Liver (tissue), 9 donors: ENCODE measurements around the gene PRPSAP1. TPM values are rescaled to one million over a fixed set of nuclear protein-coding genes. Genes with fewer than 3 reads are reported as not detected.

ENCODE experiments used
- DNase-seq: peaks from one replicate; pipeline ENCODE4 v3.0.0-alpha.2; 2017; ENCODE audit warnings: low spot score
- H3K27ac ChIP-seq, 2 donors: one replicate each; pipeline ENCODE4 v1.7.0; 2013; ENCODE audit warnings: inconsistent platforms in 2 of 2, low read length in 2 of 2, control low read depth in 1 of 2, low read depth in 1 of 2, mild to moderate bottlenecking in 1 of 2
- H3K27me3 ChIP-seq, 4 donors: one replicate each; pipeline versions ENCODE4 v1.6.1 to v1.7.0; 2013; ENCODE audit warnings: low read length in 3 of 4, inconsistent platforms in 1 of 4, mild to moderate bottlenecking in 1 of 4, moderate library complexity in 1 of 4; ENCODE audit not compliant: control insufficient read depth in 4 of 4, insufficient read depth in 4 of 4
- H3K36me3 ChIP-seq, 4 donors: one replicate each; pipeline versions ENCODE4 v1.6.1 to v1.7.0; 2013; ENCODE audit warnings: low read length in 3 of 4, mild to moderate bottlenecking in 3 of 4, low read depth in 1 of 4, moderate library complexity in 1 of 4; ENCODE audit not compliant: control insufficient read depth in 4 of 4, insufficient read depth in 3 of 4
- H3K4me1 ChIP-seq, 4 donors: one replicate each; pipeline versions ENCODE4 v1.6.1 to v1.7.0; 2013; ENCODE audit warnings: low read length in 3 of 4, mild to moderate bottlenecking in 3 of 4, moderate library complexity in 1 of 4; ENCODE audit not compliant: control insufficient read depth in 4 of 4, insufficient read depth in 4 of 4
- H3K4me3 ChIP-seq, 3 donors: one replicate each; pipeline versions ENCODE4 v1.6.1 to v1.7.0; 2013; ENCODE audit warnings: low read length in 3 of 3, control low read depth in 1 of 3, low read depth in 1 of 3, mild to moderate bottlenecking in 1 of 3
- H3K9ac ChIP-seq, 2 donors: one replicate each; pipeline ENCODE4 v1.7.0; 2013; ENCODE audit warnings: low read length in 2 of 2, mild to moderate bottlenecking in 2 of 2, moderate library complexity in 2 of 2, control low read depth in 1 of 2, low read depth in 1 of 2
- H3K9me3 ChIP-seq, 4 donors: one replicate each; pipeline versions ENCODE4 v1.6.1 to v1.7.0; 2013; ENCODE audit warnings: low read length in 3 of 4; ENCODE audit not compliant: control insufficient read depth in 4 of 4
- EGR1 ChIP-seq, 2 donors: IDR thresholded peaks; 2 replicates each; pipeline ENCODE4 v1.6.1; 2016 to 2018; ENCODE audit warnings: antibody characterized with exemption in 2 of 2, low read depth in 2 of 2
- FOXA1 ChIP-seq: IDR thresholded peaks from 2 replicates; pipeline ENCODE4 v1.6.1; 2016; ENCODE audit warnings: antibody characterized with exemption
- FOXA2 ChIP-seq: IDR thresholded peaks from 2 replicates; pipeline ENCODE4 v1.6.1; 2016; ENCODE audit warnings: antibody characterized with exemption
- GABPA ChIP-seq, 2 donors: IDR thresholded peaks in 1 of 2; conservative IDR thresholded peaks in 1 of 2; 2 replicates each; pipeline ENCODE4 v1.6.1; 2016; ENCODE audit warnings: antibody characterized with exemption in 2 of 2, mild to moderate bottlenecking in 1 of 2, moderate library complexity in 1 of 2
- HNF4A ChIP-seq, 2 donors: conservative IDR thresholded peaks; 2 replicates each; pipeline ENCODE4 v1.6.1; 2016; ENCODE audit warnings: antibody characterized with exemption in 2 of 2, mild to moderate bottlenecking in 2 of 2
- HNF4G ChIP-seq: IDR thresholded peaks from 2 replicates; pipeline ENCODE4 v1.6.1; 2016; ENCODE audit warnings: antibody characterized with exemption
- JUND ChIP-seq, 2 donors: IDR thresholded peaks; 2 replicates each; pipeline ENCODE4 v1.6.1; 2016; ENCODE audit warnings: antibody characterized with exemption in 2 of 2
- NR2F2 ChIP-seq: IDR thresholded peaks from 2 replicates; pipeline ENCODE4 v1.6.1; 2016; ENCODE audit warnings: antibody characterized with exemption
- RAD21 ChIP-seq, 2 donors: IDR thresholded peaks; 2 replicates each; pipeline ENCODE4 v1.6.1; 2016; ENCODE audit warnings: antibody characterized with exemption in 2 of 2, mild to moderate bottlenecking in 2 of 2
- RXRA ChIP-seq, 2 donors: IDR thresholded peaks; 2 replicates each; pipeline ENCODE4 v1.6.1; 2017 to 2018; ENCODE audit warnings: antibody characterized with exemption in 2 of 2, mild to moderate bottlenecking in 1 of 2
- SP1 ChIP-seq: IDR thresholded peaks from 2 replicates; pipeline ENCODE4 v1.6.1; 2018; ENCODE audit warnings: antibody characterized with exemption, mild to moderate bottlenecking
- YY1 ChIP-seq: IDR thresholded peaks from 2 replicates; pipeline ENCODE4 v1.6.1; 2016; ENCODE audit warnings: antibody characterized with exemption, mild to moderate bottlenecking
- WGBS: extraction: QIAGEN DNeasy Blood & Tissue Kit; methylation state at CpG from one replicate; pipeline ENCODE4 v1.1.7; 2013; 5-methylcytosine and 5-hydroxymethylcytosine counted together
- polyA plus RNA-seq, 2 donors: library from polyadenylated mRNA; stranded (reverse) in 1 of 2; unstranded in 1 of 2; fragments of 200-250 nt in 1 of 2; fragments of >200 nt in 1 of 2; fragmentation: Nextera tagmentation in 1 of 2; extraction: Ambion mirVana in 1 of 2; gene quantifications; one replicate each; pipeline versions ENCODE4 v1.2.1 to v1.2.3, GENCODE V29; 2013 to 2015
- total RNA-seq, 2 donors: library from RNA; depleted of rRNA; stranded (reverse); fragments of >200 nt; gene quantifications; one replicate each; pipeline ENCODE4 v1.2.3, GENCODE V29; 2014
- TF ChIP-seq, protein P1 (sequence below): IDR thresholded peaks from 2 replicates; pipeline ENCODE4 v1.6.1; 2016; ENCODE audit warnings: antibody characterized with exemption
- TF ChIP-seq, protein P2 (sequence below): IDR thresholded peaks from 2 replicates; pipeline ENCODE4 v1.6.1; 2016; ENCODE audit warnings: antibody characterized with exemption
- TF ChIP-seq, protein P3 (sequence below): fragments of 150-350 bp; IDR thresholded peaks from 2 replicates; pipeline ENCODE4 v1.5.1; 2017; ENCODE audit warnings: improper control_type of control experiment, low read depth, low read length; ENCODE audit not compliant: missing input control
- TF ChIP-seq, protein P4 (sequence below): IDR thresholded peaks from 2 replicates; pipeline ENCODE4 v1.6.1; 2016; ENCODE audit warnings: antibody characterized with exemption, mild to moderate bottlenecking
- donor health status: healthy.
- donor health status: healthy.
- donor health status: healthy.
- donor health status: healthy.
- donor health status: healthy.

PRPSAP1 gene
- total and polyA plus RNA-seq, 4 donors = 21.4 to 78.1 (median 52.6) TPM

DNA sequence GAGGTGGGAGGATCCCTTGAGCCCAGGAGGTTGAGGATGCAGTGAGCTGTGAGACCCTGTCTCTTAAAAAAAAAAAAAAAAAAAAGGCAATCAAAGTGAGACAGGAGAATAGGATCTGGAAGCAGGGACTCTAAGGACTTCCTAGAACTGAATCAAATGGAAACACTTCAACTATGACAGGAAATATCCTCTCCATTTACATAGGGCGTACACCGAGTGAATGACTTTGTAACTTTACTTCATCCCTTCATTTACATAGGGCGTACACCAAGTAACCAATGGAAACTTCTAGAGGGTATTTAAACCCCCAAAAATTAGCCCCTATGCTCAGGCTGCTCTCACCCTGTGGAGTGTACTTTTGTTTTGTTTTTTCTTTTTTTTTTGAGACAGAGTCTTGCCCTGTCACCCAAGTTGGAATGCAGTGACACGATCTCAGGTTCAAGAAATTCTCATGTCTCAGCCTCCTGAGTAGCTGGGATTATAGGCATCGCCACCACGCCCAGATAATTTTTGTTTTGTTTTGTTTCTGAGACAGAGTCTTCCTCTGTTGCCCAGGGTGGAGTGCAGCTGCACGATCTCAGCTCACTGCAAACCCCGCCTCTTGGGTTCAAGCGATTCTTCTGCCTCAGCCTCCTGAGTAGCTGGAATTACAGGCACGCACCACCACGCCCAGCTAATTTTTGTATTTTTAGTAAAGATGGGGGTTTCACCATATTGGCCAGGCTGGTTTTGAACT lies 9.6 kb upstream of the PRPSAP1 start:
- no peaks in the 10 kb centered on the region for H3K27me3 ChIP-seq
- 87% methylated on average over 11 of the region's 11 CpGs for WGBS
- no peak for DNase-seq
- H3K27ac ChIP-seq = no peak overlapping the region
- H3K9ac ChIP-seq = no peak overlapping the region
- H3K9me3 ChIP-seq = no peaks in the 10 kb centered on the region
- no peak overlapping the region for H3K4me3 ChIP-seq
- no peaks in the 10 kb centered on the region for H3K36me3 ChIP-seq
- no peaks in the 10 kb centered on the region for H3K4me1 ChIP-seq
- TF ChIP-seq NR2F2 = no peak
- TF ChIP-seq FOXA1 = no peak
- TF ChIP-seq YY1 = no peak
- no peak for TF ChIP-seq RAD21 (IDR thresholded peaks at IDR 0.05)
- TF ChIP-seq JUND (IDR thresholded peaks at IDR 0.05) = no peak
- no peak for TF ChIP-seq HNF4G
- no peak for TF ChIP-seq RXRA (IDR thresholded peaks at IDR 0.05)
- TF ChIP-seq FOXA2 = no peak
- TF ChIP-seq GABPA (IDR thresholded peaks at IDR 0.05 in 1 of 2, conservative IDR thresholded peaks at IDR 0.05 in 1 of 2) = no peak
- TF ChIP-seq EGR1 (IDR thresholded peaks at IDR 0.05; ENCODE audit: low read depth in 2 of 2) = no peak
- TF ChIP-seq, protein P1, sequence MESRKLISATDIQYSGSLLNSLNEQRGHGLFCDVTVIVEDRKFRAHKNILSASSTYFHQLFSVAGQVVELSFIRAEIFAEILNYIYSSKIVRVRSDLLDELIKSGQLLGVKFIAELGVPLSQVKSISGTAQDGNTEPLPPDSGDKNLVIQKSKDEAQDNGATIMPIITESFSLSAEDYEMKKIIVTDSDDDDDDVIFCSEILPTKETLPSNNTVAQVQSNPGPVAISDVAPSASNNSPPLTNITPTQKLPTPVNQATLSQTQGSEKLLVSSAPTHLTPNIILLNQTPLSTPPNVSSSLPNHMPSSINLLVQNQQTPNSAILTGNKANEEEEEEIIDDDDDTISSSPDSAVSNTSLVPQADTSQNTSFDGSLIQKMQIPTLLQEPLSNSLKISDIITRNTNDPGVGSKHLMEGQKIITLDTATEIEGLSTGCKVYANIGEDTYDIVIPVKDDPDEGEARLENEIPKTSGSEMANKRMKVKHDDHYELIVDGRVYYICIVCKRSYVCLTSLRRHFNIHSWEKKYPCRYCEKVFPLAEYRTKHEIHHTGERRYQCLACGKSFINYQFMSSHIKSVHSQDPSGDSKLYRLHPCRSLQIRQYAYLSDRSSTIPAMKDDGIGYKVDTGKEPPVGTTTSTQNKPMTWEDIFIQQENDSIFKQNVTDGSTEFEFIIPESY = no peak
- TF ChIP-seq SP1 = no peak
- TF ChIP-seq, protein P2, sequence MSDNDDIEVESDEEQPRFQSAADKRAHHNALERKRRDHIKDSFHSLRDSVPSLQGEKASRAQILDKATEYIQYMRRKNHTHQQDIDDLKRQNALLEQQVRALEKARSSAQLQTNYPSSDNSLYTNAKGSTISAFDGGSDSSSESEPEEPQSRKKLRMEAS = no peak
- TF ChIP-seq, protein P3, sequence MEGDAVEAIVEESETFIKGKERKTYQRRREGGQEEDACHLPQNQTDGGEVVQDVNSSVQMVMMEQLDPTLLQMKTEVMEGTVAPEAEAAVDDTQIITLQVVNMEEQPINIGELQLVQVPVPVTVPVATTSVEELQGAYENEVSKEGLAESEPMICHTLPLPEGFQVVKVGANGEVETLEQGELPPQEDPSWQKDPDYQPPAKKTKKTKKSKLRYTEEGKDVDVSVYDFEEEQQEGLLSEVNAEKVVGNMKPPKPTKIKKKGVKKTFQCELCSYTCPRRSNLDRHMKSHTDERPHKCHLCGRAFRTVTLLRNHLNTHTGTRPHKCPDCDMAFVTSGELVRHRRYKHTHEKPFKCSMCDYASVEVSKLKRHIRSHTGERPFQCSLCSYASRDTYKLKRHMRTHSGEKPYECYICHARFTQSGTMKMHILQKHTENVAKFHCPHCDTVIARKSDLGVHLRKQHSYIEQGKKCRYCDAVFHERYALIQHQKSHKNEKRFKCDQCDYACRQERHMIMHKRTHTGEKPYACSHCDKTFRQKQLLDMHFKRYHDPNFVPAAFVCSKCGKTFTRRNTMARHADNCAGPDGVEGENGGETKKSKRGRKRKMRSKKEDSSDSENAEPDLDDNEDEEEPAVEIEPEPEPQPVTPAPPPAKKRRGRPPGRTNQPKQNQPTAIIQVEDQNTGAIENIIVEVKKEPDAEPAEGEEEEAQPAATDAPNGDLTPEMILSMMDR = no peak
- no peak for TF ChIP-seq HNF4A (conservative IDR thresholded peaks at IDR 0.05)
- TF ChIP-seq, protein P4, sequence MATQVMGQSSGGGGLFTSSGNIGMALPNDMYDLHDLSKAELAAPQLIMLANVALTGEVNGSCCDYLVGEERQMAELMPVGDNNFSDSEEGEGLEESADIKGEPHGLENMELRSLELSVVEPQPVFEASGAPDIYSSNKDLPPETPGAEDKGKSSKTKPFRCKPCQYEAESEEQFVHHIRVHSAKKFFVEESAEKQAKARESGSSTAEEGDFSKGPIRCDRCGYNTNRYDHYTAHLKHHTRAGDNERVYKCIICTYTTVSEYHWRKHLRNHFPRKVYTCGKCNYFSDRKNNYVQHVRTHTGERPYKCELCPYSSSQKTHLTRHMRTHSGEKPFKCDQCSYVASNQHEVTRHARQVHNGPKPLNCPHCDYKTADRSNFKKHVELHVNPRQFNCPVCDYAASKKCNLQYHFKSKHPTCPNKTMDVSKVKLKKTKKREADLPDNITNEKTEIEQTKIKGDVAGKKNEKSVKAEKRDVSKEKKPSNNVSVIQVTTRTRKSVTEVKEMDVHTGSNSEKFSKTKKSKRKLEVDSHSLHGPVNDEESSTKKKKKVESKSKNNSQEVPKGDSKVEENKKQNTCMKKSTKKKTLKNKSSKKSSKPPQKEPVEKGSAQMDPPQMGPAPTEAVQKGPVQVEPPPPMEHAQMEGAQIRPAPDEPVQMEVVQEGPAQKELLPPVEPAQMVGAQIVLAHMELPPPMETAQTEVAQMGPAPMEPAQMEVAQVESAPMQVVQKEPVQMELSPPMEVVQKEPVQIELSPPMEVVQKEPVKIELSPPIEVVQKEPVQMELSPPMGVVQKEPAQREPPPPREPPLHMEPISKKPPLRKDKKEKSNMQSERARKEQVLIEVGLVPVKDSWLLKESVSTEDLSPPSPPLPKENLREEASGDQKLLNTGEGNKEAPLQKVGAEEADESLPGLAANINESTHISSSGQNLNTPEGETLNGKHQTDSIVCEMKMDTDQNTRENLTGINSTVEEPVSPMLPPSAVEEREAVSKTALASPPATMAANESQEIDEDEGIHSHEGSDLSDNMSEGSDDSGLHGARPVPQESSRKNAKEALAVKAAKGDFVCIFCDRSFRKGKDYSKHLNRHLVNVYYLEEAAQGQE = no peak

DNA sequence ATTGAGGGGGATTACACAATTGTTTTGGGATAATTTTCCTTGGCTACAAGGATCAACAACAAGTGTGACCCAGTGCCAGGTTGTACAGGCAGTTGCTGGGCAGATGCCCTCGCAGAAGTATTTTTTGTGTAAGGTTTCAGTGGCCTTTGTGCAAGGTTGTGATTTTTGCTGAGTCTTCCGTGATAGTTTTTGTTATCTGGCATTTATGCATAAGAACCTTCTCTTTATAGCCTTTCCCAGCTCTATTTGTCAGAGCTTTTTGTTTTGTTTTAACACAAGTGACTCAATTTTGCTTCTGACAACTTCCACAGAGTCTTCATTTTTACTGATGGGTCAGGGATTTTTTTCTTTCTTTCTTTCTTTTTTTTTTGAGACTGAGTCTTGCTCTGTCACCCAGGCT lies 6.7 kb upstream of the PRPSAP1 start:
- no peaks in the 10 kb centered on the region for H3K9me3 ChIP-seq
- H3K4me1 ChIP-seq = no peaks in the 10 kb centered on the region
- no peak overlapping the region for H3K4me3 ChIP-seq
- TF ChIP-seq, protein P4 = no peak
- TF ChIP-seq, protein P3 = no peak
- TF ChIP-seq HNF4A (conservative IDR thresholded peaks at IDR 0.05) (no peak), HNF4G (no peak), YY1 (no peak)
- DNase-seq = no peak
- H3K27ac ChIP-seq = no peak overlapping the region
- 83% methylated on average over 2 of the region's 2 CpGs for WGBS
- no peaks in the 10 kb centered on the region for H3K36me3 ChIP-seq
- H3K27me3 ChIP-seq = no peaks in the 10 kb centered on the region
- H3K9ac ChIP-seq = no peak overlapping the region
